Mesothelial cell of epicardium (in vitro differentiated cells): ENCODE data around the gene REN. TPM values are rescaled to one million over a fixed set of nuclear protein-coding genes. Genes with fewer than 3 reads are reported as not detected.

Experiments
- DNase-seq, 2 experiments: peaks; one replicate each; pipeline ENCODE4 v3.0.0; 2021; ENCODE audit warnings: low spot score in 2 of 2; ENCODE audit not compliant: unreplicated experiment in 2 of 2
- H3K27ac Mint-ChIP-seq: 2 replicates; pipeline ENCODE4 v1.8.0; 2021; ENCODE audit warnings: mixed read lengths
- H3K27me3 Mint-ChIP-seq: 2 replicates; pipeline ENCODE4 v1.8.0; 2021; ENCODE audit warnings: low read depth, mixed read lengths
- H3K36me3 Mint-ChIP-seq: 2 replicates; pipeline ENCODE4 v1.8.0; 2021; ENCODE audit warnings: mixed read lengths
- H3K4me1 Mint-ChIP-seq: 2 replicates; pipeline ENCODE4 v1.8.0; 2021; ENCODE audit warnings: mixed read lengths
- H3K4me3 Mint-ChIP-seq: 2 replicates; pipeline ENCODE4 v1.8.0; 2021; ENCODE audit warnings: mild to moderate bottlenecking, moderate library complexity, mixed read lengths
- H3K9me3 Mint-ChIP-seq: 2 replicates; pipeline ENCODE4 v1.8.0; 2021; ENCODE audit warnings: mixed read lengths
- CTCF ChIP-seq: fragments of 200-600 bp; sonication (generic); IDR thresholded peaks from one replicate; pipeline ENCODE4 v1.5.0; 2021; ENCODE audit warnings: antibody characterized with exemption; ENCODE audit not compliant: unreplicated experiment
- total RNA-seq: library from RNA; stranded (reverse); gene quantifications from 3 replicates; pipeline ENCODE4 v1.2.1, GENCODE V29; 2021

The REN gene
- total RNA-seq, 1 donor from 2014 or later = not detected

GRCh38 chr1:204142032-204142974 is 23.8 kb downstream of the REN start:
- DNase-seq = no peak
- Mint-ChIP-seq H3K27ac (no peak overlapping the region), H3K9me3 (no peaks in the 10 kb centered on the region), H3K36me3 (peaks cover 17% of the 10 kb centered on the region), H3K4me3 (no peak overlapping the region), H3K27me3 (no peaks in the 10 kb centered on the region), H3K4me1 (no peaks in the 10 kb centered on the region)
- TF ChIP-seq CTCF = no peak

GRCh38 chr1:204141131-204141530 is 25.0 kb downstream of the REN start:
- no peak overlapping the region for H3K27ac Mint-ChIP-seq
- H3K27me3 Mint-ChIP-seq = no peaks in the 10 kb centered on the region
- no peaks in the 10 kb centered on the region for H3K4me1 Mint-ChIP-seq
- no peaks in the 10 kb centered on the region for H3K9me3 Mint-ChIP-seq
- H3K36me3 Mint-ChIP-seq = peaks cover 17% of the 10 kb centered on the region
- no peak overlapping the region for H3K4me3 Mint-ChIP-seq
- no peak for DNase-seq
- no peak for TF ChIP-seq CTCF

- peaks cover 14% of the 10 kb centered on the region for H3K36me3 Mint-ChIP-seq
- no peaks in the 10 kb centered on the region for H3K4me1 Mint-ChIP-seq
- no peaks in the 10 kb centered on the region for H3K27me3 Mint-ChIP-seq
- H3K27ac Mint-ChIP-seq = no peak overlapping the region
- DNase-seq = no peak
- no peak for TF ChIP-seq CTCF
- no peak overlapping the region for H3K4me3 Mint-ChIP-seq
- H3K9me3 Mint-ChIP-seq = no peaks in the 10 kb centered on the region
These were observed 26.2 kb downstream of the REN start for GRCh38 chr1:204139952-204140351.

- TF ChIP-seq CTCF = no peak
- H3K4me3 Mint-ChIP-seq = no peak overlapping the region
- no peaks in the 10 kb centered on the region for H3K27me3 Mint-ChIP-seq
- no peaks in the 10 kb centered on the region for H3K9me3 Mint-ChIP-seq
- H3K36me3 Mint-ChIP-seq = peaks cover 14% of the 10 kb centered on the region
- H3K4me1 Mint-ChIP-seq = no peaks in the 10 kb centered on the region
- no peak overlapping the region for H3K27ac Mint-ChIP-seq
- no peak for DNase-seq
These were observed 27.0 kb downstream of the REN start for GRCh38 chr1:204139088-204139487.

- H3K4me3 Mint-ChIP-seq = no peak overlapping the region
- peaks cover 14% of the 10 kb centered on the region for H3K36me3 Mint-ChIP-seq
- DNase-seq = no peak
- TF ChIP-seq CTCF = no peak
- no peaks in the 10 kb centered on the region for H3K27me3 Mint-ChIP-seq
- H3K4me1 Mint-ChIP-seq = no peaks in the 10 kb centered on the region
- H3K9me3 Mint-ChIP-seq = no peaks in the 10 kb centered on the region
- no peak overlapping the region for H3K27ac Mint-ChIP-seq
These were observed 29.3 kb downstream of the REN start for GRCh38 chr1:204136814-204137213.
